ENCODE data around the gene CCDC183. TPM values are rescaled to one million over a fixed set of nuclear protein-coding genes. Genes with fewer than 3 reads are reported as not detected.
"Not testable (repeated sequence)": the region's sequence is repeated elsewhere in the genome, so short reads cannot be mapped to it uniquely, and the experiment has no call there.

Gene CCDC183
- total RNA-seq, 1 donor from 2014 or later: 0.84 TPM

GRCh38 chr9:136795000-136795348 lies 1.2 kb upstream of the CCDC183 start:
- no peak for FAIRE-seq
- no peak overlapping the region for H3K27ac Mint-ChIP-seq (ENCODE audit: unreplicated experiment)

GRCh38 chr9:136796775-136797347 lies 723 bp downstream of the CCDC183 start:
- Histone ChIP-seq H3K4me2 (ENCODE audit: low read length) (peak overlapping the region; percentile 32), H3K4me1 (ENCODE audit: insufficient read depth, low read length) (peaks cover 11% of the 10 kb centered on the region)

More at GRCh38 chr9:136795000-136795348, 1.2 kb upstream of the CCDC183 start:
- Histone ChIP-seq H3K27ac (ENCODE audit: low read depth, low read length) (no peak overlapping the region), H2AFZ (ENCODE audit: low read depth, low read length) (no peak overlapping the region), H3K9ac (ENCODE audit: low read length) (no peak overlapping the region), H3K4me2 (ENCODE audit: low read length) (no peak overlapping the region), H3K9me3 (ENCODE audit: insufficient read depth, low read depth, low read length) (no peaks in the 10 kb centered on the region), H3K27me3 (ENCODE audit: insufficient read depth, low read length) (peaks cover 15% of the 10 kb centered on the region), H3K36me3 (ENCODE audit: insufficient read depth, low read length) (no peaks in the 10 kb centered on the region), H3K79me2 (ENCODE audit: insufficient read depth, low read length) (peaks cover 9% of the 10 kb centered on the region), H4K20me1 (ENCODE audit: insufficient read depth, low read length) (peaks cover 22% of the 10 kb centered on the region), H3K4me3 (ENCODE audit: insufficient read depth, low read depth, low read length) (no peak overlapping the region), H3K4me1 (ENCODE audit: insufficient read depth, low read length) (peaks cover 18% of the 10 kb centered on the region)
- peaks cover 15% of the 10 kb centered on the region for H3K4me1 Mint-ChIP-seq (ENCODE audit: low read depth, unreplicated experiment)
- H3K9me3 Mint-ChIP-seq (ENCODE audit: unreplicated experiment): no peaks in the 10 kb centered on the region
- no peaks in the 10 kb centered on the region for H3K27me3 Mint-ChIP-seq (ENCODE audit: low read depth, unreplicated experiment)
- peaks cover 6% of the 10 kb centered on the region for H3K36me3 Mint-ChIP-seq (ENCODE audit: low read depth, unreplicated experiment)
- H3K4me3 Mint-ChIP-seq (ENCODE audit: unreplicated experiment): peak overlapping the region; percentile 15
- no peak for DNase-seq (ENCODE audit: low read depth)
- TF ChIP-seq EZH2 (IDR thresholded peaks at IDR 0.05; ENCODE audit: insufficient read depth, low read length) (no peak), CTCF (IDR thresholded peaks at IDR 0.05; ENCODE audit: insufficient read depth, low read depth, low read length) (no peak)

GRCh38 chr9:136798708-136799078 lies 2.6 kb downstream of the CCDC183 start:
- no peaks in the 10 kb centered on the region for H3K79me2 ChIP-seq (ENCODE audit: insufficient read depth, low read length)
- FAIRE-seq (no peak), DNase-seq (ENCODE audit: low read depth) (no peak)
- no peak overlapping the region for H3K9ac ChIP-seq (ENCODE audit: low read length)
- H2AFZ ChIP-seq (ENCODE audit: low read depth, low read length): no peak overlapping the region
- no peak overlapping the region for H3K4me3 Mint-ChIP-seq (ENCODE audit: unreplicated experiment)
- H3K27ac Mint-ChIP-seq (ENCODE audit: unreplicated experiment): no peak overlapping the region
- H3K4me3 ChIP-seq (ENCODE audit: insufficient read depth, low read depth, low read length): no peak overlapping the region
- no peaks in the 10 kb centered on the region for H3K36me3 ChIP-seq (ENCODE audit: insufficient read depth, low read length)
- no peaks in the 10 kb centered on the region for H3K36me3 Mint-ChIP-seq (ENCODE audit: low read depth, unreplicated experiment)
- H3K27ac ChIP-seq (ENCODE audit: low read depth, low read length): no peak overlapping the region
- peaks cover 7% of the 10 kb centered on the region for H4K20me1 ChIP-seq (ENCODE audit: insufficient read depth, low read length)
- H3K27me3 Mint-ChIP-seq (ENCODE audit: low read depth, unreplicated experiment): no peaks in the 10 kb centered on the region
- H3K4me1 ChIP-seq (ENCODE audit: insufficient read depth, low read length): peaks cover 6% of the 10 kb centered on the region
- peaks cover 18% of the 10 kb centered on the region for H3K4me1 Mint-ChIP-seq (ENCODE audit: low read depth, unreplicated experiment)
- no peaks in the 10 kb centered on the region for H3K9me3 Mint-ChIP-seq (ENCODE audit: unreplicated experiment)
- H3K4me2 ChIP-seq (ENCODE audit: low read length): no peak overlapping the region
- H3K9me3 ChIP-seq (ENCODE audit: insufficient read depth, low read depth, low read length): no peaks in the 10 kb centered on the region
- TF ChIP-seq EZH2 (IDR thresholded peaks at IDR 0.05; ENCODE audit: insufficient read depth, low read length): no peak
- TF ChIP-seq CTCF (IDR thresholded peaks at IDR 0.05; ENCODE audit: insufficient read depth, low read depth, low read length): no peak
- peaks cover 33% of the 10 kb centered on the region for H3K27me3 ChIP-seq (ENCODE audit: insufficient read depth, low read length)

More at GRCh38 chr9:136796775-136797347, 723 bp downstream of the CCDC183 start:
- H3K27me3 Mint-ChIP-seq (ENCODE audit: low read depth, unreplicated experiment); H3K36me3 ChIP-seq (ENCODE audit: insufficient read depth, low read length); H3K36me3 Mint-ChIP-seq (ENCODE audit: low read depth, unreplicated experiment); H3K9me3 Mint-ChIP-seq (ENCODE audit: unreplicated experiment); FAIRE-seq; H3K4me3 ChIP-seq (ENCODE audit: insufficient read depth, low read depth, low read length); H3K9me3 ChIP-seq (ENCODE audit: insufficient read depth, low read depth, low read length); H2AFZ ChIP-seq (ENCODE audit: low read depth, low read length); H3K27ac ChIP-seq (ENCODE audit: low read depth, low read length); H3K9ac ChIP-seq (ENCODE audit: low read length); H3K79me2 ChIP-seq (ENCODE audit: insufficient read depth, low read length): not testable (repeated sequence)
- H3K4me1 Mint-ChIP-seq (ENCODE audit: low read depth, unreplicated experiment): peaks cover 20% of the 10 kb centered on the region
- Histone ChIP-seq H3K27me3 (ENCODE audit: insufficient read depth, low read length) (peaks cover 27% of the 10 kb centered on the region), H4K20me1 (ENCODE audit: insufficient read depth, low read length) (peaks cover 23% of the 10 kb centered on the region)
- H3K27ac Mint-ChIP-seq (ENCODE audit: unreplicated experiment): peak overlapping the region; percentile 7
- peak; percentile 66 for DNase-seq (ENCODE audit: low read depth)
- peak overlapping the region; percentile 75 for H3K4me3 Mint-ChIP-seq (ENCODE audit: unreplicated experiment)

All from astrocyte (in vitro differentiated cells and primary cell).